ENCODE measurements around the gene AIFM3.

The AIFM3 gene

GRCh38 chr22:21030032-21030431 lies 63.0 kb downstream of the AIFM3 start:
- no peak for DNase-seq
